SK-N-SH (cell line): ENCODE results near the gene TRPT1. TPM values are rescaled to one million over a fixed set of nuclear protein-coding genes. Genes with fewer than 3 reads are reported as not detected.

Source experiments
- CTCF ChIA-PET: fragments of 300-600, 350-600 bp; formaldehyde crosslinking; extraction: SDS; loops from one replicate; lab custom pipeline; 2021; lab: Yijun Ruan, JAX
- POLR2A ChIA-PET: fragments of 350-600 bp; sonication (Branson Sonifier 250); formaldehyde crosslinking; extraction: SDS; loops from one replicate; lab custom pipeline; 2020; ENCODE audit warnings: antibody characterized with exemption, inconsistent platforms; lab: Yijun Ruan, JAX
- DNase-seq: peaks from one replicate; pipeline ENCODE4 v3.0.0; 2012
- H2AFZ ChIP-seq: fragments of 200-600 bp; sonication (generic); 2 replicates; pipeline ENCODE4 v1.8.1; 2016; ENCODE audit warnings: antibody characterized with exemption, mild to moderate bottlenecking, low read depth
- H3F3A ChIP-seq: fragments of 200-600 bp; sonication (generic); replicated peaks from 2 replicates; pipeline ENCODE3; 2016; ENCODE audit warnings: antibody characterized with exemption, mild to moderate bottlenecking; ENCODE audit not compliant: insufficient read depth
- H3K27ac ChIP-seq, 2 experiments: fragments of 200-500 bp in 1 of 2; fragments of 200-600 bp in 1 of 2; sonication (Bioruptor generic) in 1 of 2; sonication (generic), shearing (Covaris generic) in 1 of 2; 2 replicates each; pipeline versions ENCODE4 v1.5.1 to v1.6.1; 2014 to 2016; ENCODE audit warnings: low read depth in 2 of 2, inconsistent platforms in 1 of 2, low read length in 1 of 2, mild to moderate bottlenecking in 1 of 2, mixed read lengths in 1 of 2
- H3K27me3 ChIP-seq: fragments of 200-600 bp; sonication (generic), shearing (Covaris generic); 2 replicates; pipeline ENCODE4 v1.6.1; 2016; ENCODE audit warnings: mixed run types; ENCODE audit not compliant: insufficient read depth
- H3K36me3 ChIP-seq, 2 experiments: fragments of 200-500 bp in 1 of 2; fragments of 200-600 bp in 1 of 2; sonication (Bioruptor generic) in 1 of 2; sonication (generic) in 1 of 2; replicated peaks in 1 of 2; 2 replicates each; pipeline versions ENCODE3 to v1.5.1; 2014 to 2016; ENCODE audit warnings: low read length in 1 of 2, mild to moderate bottlenecking in 1 of 2; ENCODE audit not compliant: insufficient read depth in 2 of 2, control insufficient read depth in 1 of 2
- H3K4me1 ChIP-seq, 2 experiments: fragments of 200-500 bp in 1 of 2; fragments of 200-600 bp in 1 of 2; sonication (Bioruptor generic) in 1 of 2; sonication (generic), shearing (Covaris generic) in 1 of 2; 2 replicates each; pipeline versions ENCODE4 v1.5.1 to v1.6.1; 2014 to 2016; ENCODE audit warnings: low read depth in 1 of 2, low read length in 1 of 2, mixed run types in 1 of 2; ENCODE audit not compliant: insufficient read depth in 2 of 2, control insufficient read depth in 1 of 2
- H3K4me2 ChIP-seq: fragments of 200-600 bp; sonication (generic), shearing (Covaris generic); 2 replicates; pipeline ENCODE4 v1.6.1; 2017; ENCODE audit warnings: mixed run types
- H3K4me3 ChIP-seq, 2 experiments: fragments of 200-500 bp in 1 of 2; fragments of 200-600 bp in 1 of 2; sonication (Bioruptor generic) in 1 of 2; sonication (generic), shearing (Covaris generic) in 1 of 2; 2 replicates each; pipeline versions ENCODE4 v1.5.1 to v1.8.1; 2014 to 2016; ENCODE audit warnings: low read depth in 2 of 2, inconsistent platforms in 1 of 2, low read length in 1 of 2, mild to moderate bottlenecking in 1 of 2, mixed read lengths in 1 of 2, moderate library complexity in 1 of 2
- H3K79me2 ChIP-seq: fragments of 200-600 bp; sonication (generic); 2 replicates; pipeline ENCODE4 v1.8.1; 2017; ENCODE audit warnings: mild to moderate bottlenecking; ENCODE audit not compliant: insufficient read depth
- H3K9ac ChIP-seq: fragments of 200-600 bp; sonication (generic); 2 replicates; pipeline ENCODE4 v1.6.1; 2017; ENCODE audit warnings: mixed run types
- H3K9me2 ChIP-seq: fragments of 200-600 bp; sonication (generic); 2 replicates; pipeline ENCODE4 v1.6.1; 2017; ENCODE audit warnings: mixed run types
- H3K9me3 ChIP-seq: fragments of 200-600 bp; sonication (generic); 2 replicates; pipeline ENCODE4 v1.6.1; 2017; ENCODE audit warnings: mixed run types, mild to moderate bottlenecking, moderate library complexity
- H4K20me1 ChIP-seq: fragments of 200-600 bp; sonication (generic); 2 replicates; pipeline ENCODE4 v1.6.1; 2017; ENCODE audit warnings: mild to moderate bottlenecking, mixed run types; ENCODE audit not compliant: insufficient read depth
- CTCF ChIP-seq: fragments of 200-600 bp; sonication (generic); IDR thresholded peaks from 2 replicates; pipeline ENCODE4 v1.6.1; 2017; ENCODE audit warnings: antibody characterized with exemption, mild to moderate bottlenecking, moderate library complexity
- EP300 ChIP-seq, 2 experiments: IDR thresholded peaks; 2 replicates each; pipeline versions ENCODE4 v1.4.0 to v1.6.1; 2012; ENCODE audit warnings: borderline replicate concordance in 1 of 2, low read depth in 1 of 2, low read length in 1 of 2
- FOXJ3 ChIP-seq: sonication (generic); formaldehyde crosslinking; IDR thresholded peaks from 2 replicates; pipeline ENCODE4 v1.5.1; 2020; ENCODE audit warnings: mild to moderate bottlenecking, missing genetic modification reagents
- GABPA ChIP-seq: IDR thresholded peaks from 2 replicates; pipeline ENCODE4 v1.4.0; 2012; ENCODE audit warnings: low read depth, mild to moderate bottlenecking
- IRF3 ChIP-seq: fragments of 150-350 bp; IDR thresholded peaks from 2 replicates; pipeline ENCODE4 v1.6.1; 2016; ENCODE audit warnings: mild to moderate bottlenecking, low read depth, low read length
- NFIC ChIP-seq: IDR thresholded peaks from 2 replicates; pipeline ENCODE4 v1.4.0; 2012; ENCODE audit warnings: borderline replicate concordance
- NRF1 ChIP-seq: IDR thresholded peaks from 2 replicates; pipeline ENCODE4 v1.6.1; 2012; ENCODE audit warnings: low read depth, mild to moderate bottlenecking, low read length
- RCOR1 ChIP-seq: fragments of 150-350 bp; IDR thresholded peaks from 2 replicates; pipeline ENCODE4 v1.6.1; 2017; ENCODE audit warnings: antibody characterized with exemption, low read length
- REST ChIP-seq: IDR thresholded peaks from 2 replicates; pipeline ENCODE4 v1.6.1; 2012; ENCODE audit warnings: mild to moderate bottlenecking, low read depth, low read length, moderate library complexity
- RFX5 ChIP-seq: IDR thresholded peaks from 2 replicates; pipeline ENCODE4 v1.6.1; 2012; ENCODE audit warnings: mild to moderate bottlenecking, improper control_type of control experiment, low read length
- RXRA ChIP-seq: IDR thresholded peaks from 2 replicates; pipeline ENCODE4 v1.4.0; 2012; ENCODE audit warnings: low read depth, mild to moderate bottlenecking, borderline replicate concordance
- SMC3 ChIP-seq: IDR thresholded peaks from 2 replicates; pipeline ENCODE4 v1.6.1; 2012; ENCODE audit warnings: low read depth, low read length, improper control_type of control experiment
- TAF1 ChIP-seq: IDR thresholded peaks from 2 replicates; pipeline ENCODE4 v1.6.1; 2012; ENCODE audit warnings: low read depth, mild to moderate bottlenecking, low read length, moderate library complexity, borderline replicate concordance
- TEAD4 ChIP-seq: IDR thresholded peaks from 2 replicates; pipeline ENCODE4 v1.4.0; 2012; ENCODE audit warnings: mild to moderate bottlenecking, borderline replicate concordance; ENCODE audit not compliant: insufficient read depth
- YY1 ChIP-seq: IDR thresholded peaks from 2 replicates; pipeline ENCODE4 v1.4.0; 2012; ENCODE audit warnings: low read depth, mild to moderate bottlenecking
- WGBS: methylation state at CpG from one replicate; pipeline ENCODE4 v1.1.6; 2017; ENCODE audit warnings: low lambda C conversion rate; 5-methylcytosine and 5-hydroxymethylcytosine counted together
- polyA plus RNA-seq, 3 experiments: library from polyadenylated mRNA; depleted of rRNA; stranded (reverse); fragments of >200 nt; gene quantifications; 2 replicates each; pipeline ENCODE4 v1.2.3, GENCODE V29; 2012

The TRPT1 gene
- polyA plus RNA-seq, 1 of the 3 experiments (the other 2 are of a cell fraction), result 62.4 TPM

- H3K4me1 ChIP-seq, result peaks cover 10 to 34% of the 10 kb centered on the region in 2 experiments; a peak in 2 of 4 replicates
- peak overlapping the region; percentile 88 to 90 for H3K4me3 ChIP-seq
- peaks cover 39% of the 10 kb centered on the region for H3K79me2 ChIP-seq
- H3K9me2 ChIP-seq, result no peaks in the 10 kb centered on the region
- peaks cover 14% of the 10 kb centered on the region for H4K20me1 ChIP-seq
- H3K36me3 ChIP-seq, result peaks cover 1 to 11% of the 10 kb centered on the region in 2 experiments
- H3F3A ChIP-seq, result peaks cover 5% of the 10 kb centered on the region
- peak overlapping the region in 1 of 2 experiments; percentile 81; a peak in 1 of 4 replicates for H3K27ac ChIP-seq
- TF ChIP-seq FOXJ3 (CRISPR knock-in tag) (no peak), TEAD4 (no peak), NRF1 (no peak), IRF3 (no peak), EP300 (IDR thresholded peaks at IDR 0.05; ENCODE audit: borderline replicate concordance in 1 of 2, low read depth in 1 of 2, low read length in 1 of 2) (no peak), REST (no peak), YY1 (no peak), RFX5 (no peak), SMC3 (no peak), TAF1 (no peak), RXRA (no peak), CTCF (no peak), RCOR1 (no peak), GABPA (no peak), NFIC (no peak)
- TF ChIP-seq, all 33 proteins: peak for 0
- ChIA-PET POLR2A (interaction anchor here (1.0 to 12.4 kb wide), 3 partner anchors 9 to 19 kb away, joined by 3 to 112 read pairs (median 34); partner anchors contain the start of gene FKBP2), CTCF (interaction anchor here (0.7 to 4.6 kb wide), 18 partner anchors 8 to 860 kb away, joined by 3 to 119 read pairs (median 11); partner anchors contain the start of genes BAD, ESRRA, FKBP2 and GPR137)
- DNase-seq, result peak; percentile 21
- no peaks in the 10 kb centered on the region for H3K27me3 ChIP-seq
- peak overlapping the region; percentile 56; the same call in 1 of the 2 replicates for H3K9ac ChIP-seq
- H3K9me3 ChIP-seq, result no peaks in the 10 kb centered on the region
- 14% methylated on average over 4 of the region's 13 CpGs for WGBS
- H3K4me2 ChIP-seq, result peak overlapping the region; percentile 92
- no peak overlapping the region; the same call in 1 of the 2 replicates for H2AFZ ChIP-seq
Observed at GRCh38 chr11:64250415-64251015, 24.5 kb upstream of the TRPT1 start.
